ENCODE data around the gene TRPM3. TPM values are rescaled to one million over a fixed set of nuclear protein-coding genes. Genes with fewer than 3 reads are reported as not detected.

The TRPM3 gene
- total RNA-seq, 4 donors from 2014 or later = 0.27 to 1.2 (median 0.47) TPM; not detected in 1

DNA sequence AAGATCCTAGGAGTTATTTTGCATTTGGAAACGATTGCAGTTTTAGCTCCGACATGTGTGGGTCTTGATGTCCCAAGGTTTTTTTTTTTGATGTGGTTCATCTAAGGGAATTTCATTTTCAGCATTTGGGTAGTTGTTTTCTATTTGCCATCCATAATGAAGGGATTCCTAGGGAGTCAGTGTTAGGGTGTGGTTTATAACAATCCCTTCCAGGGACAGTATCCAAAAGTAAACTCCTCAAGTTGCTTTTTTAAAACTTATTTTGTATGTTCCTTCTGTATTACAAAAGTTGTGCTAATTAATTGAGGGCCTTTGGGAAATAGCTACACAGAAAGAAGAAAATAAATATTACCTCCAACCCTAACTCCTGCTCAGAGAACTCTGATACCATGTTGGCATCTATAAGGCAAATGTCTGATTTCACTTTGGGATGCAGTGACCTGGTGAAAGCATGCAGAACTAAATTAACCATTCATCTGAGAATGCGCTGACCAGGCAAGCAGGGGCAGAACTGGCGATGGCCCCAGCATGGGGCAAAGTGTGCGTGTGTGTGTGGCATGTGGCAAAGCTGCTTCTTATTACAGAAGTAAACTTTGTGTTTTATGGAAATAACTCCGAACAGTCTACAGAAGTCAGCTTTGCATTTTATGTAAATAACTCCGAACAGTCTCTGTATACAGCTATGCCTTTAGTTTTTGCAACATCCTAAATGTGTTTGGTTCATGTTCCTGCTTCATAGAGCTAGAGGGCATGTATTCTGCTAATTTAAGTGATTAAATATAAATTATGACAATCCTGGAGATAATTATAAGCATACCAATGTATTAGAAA, 237.2 kb downstream of the TRPM3 start:
- Histone ChIP-seq H3K9me3 (no peaks in the 10 kb centered on the region), H3K27ac (no peak overlapping the region), H3K4me1 (no peaks in the 10 kb centered on the region), H3K36me3 (no peaks in the 10 kb centered on the region), H3K4me3 (no peak overlapping the region), H3K27me3 (no peaks in the 10 kb centered on the region)
- WGBS, 2 donors (ENCODE audit: low coverage in 1 of 2) = 83% methylated on average over 7 of the region's 7 CpGs
- TF ChIP-seq CTCF (IDR thresholded peaks at IDR 0.05) = no peak
- no peak for TF ChIP-seq POLR2A (IDR thresholded peaks at IDR 0.05)
- no peak for TF ChIP-seq POLR2AphosphoS5 (IDR thresholded peaks at IDR 0.05)
- no peak for TF ChIP-seq EP300 (IDR thresholded peaks at IDR 0.05)
- ATAC-seq = no peak

- H3K4me1 ChIP-seq = no peaks in the 10 kb centered on the region
- TF ChIP-seq EP300 (IDR thresholded peaks at IDR 0.05) (no peak), CTCF (IDR thresholded peaks at IDR 0.05) (no peak), POLR2AphosphoS5 (IDR thresholded peaks at IDR 0.05) (no peak), POLR2A (IDR thresholded peaks at IDR 0.05) (no peak)
- WGBS, 2 donors (ENCODE audit: low coverage in 1 of 2) = 83 to 86% methylated on average over 1 of the region's 1 CpG
- no peak overlapping the region for H3K27ac ChIP-seq
- H3K27me3 ChIP-seq = no peaks in the 10 kb centered on the region
- no peaks in the 10 kb centered on the region for H3K36me3 ChIP-seq
- no peak for ATAC-seq
- no peak overlapping the region for H3K4me3 ChIP-seq
- no peaks in the 10 kb centered on the region for H3K9me3 ChIP-seq
These were observed 238.4 kb downstream of the TRPM3 start for GRCh38 chr9:70883056-70883455.

DNA sequence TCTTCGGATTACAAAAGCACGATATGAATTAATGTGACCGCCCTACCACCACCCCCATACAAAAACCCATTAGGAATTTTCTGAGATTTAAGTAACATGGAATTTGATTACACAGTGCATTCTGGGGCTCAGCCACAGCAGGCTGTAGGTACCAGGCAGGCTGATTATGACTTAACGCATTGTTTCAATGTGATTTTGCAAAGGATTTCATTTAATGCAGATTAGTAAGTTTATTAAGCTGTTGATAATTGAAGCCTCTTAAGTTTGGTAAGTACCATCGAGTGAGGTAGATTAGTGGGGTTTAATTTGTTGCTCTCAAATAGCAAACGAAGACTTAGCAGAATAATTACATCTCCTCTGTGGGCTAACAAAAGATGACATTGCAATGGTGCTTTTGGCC, 240.1 kb downstream of the TRPM3 start:
- no peak for TF ChIP-seq EP300 (IDR thresholded peaks at IDR 0.05)
- no peak for TF ChIP-seq CTCF (IDR thresholded peaks at IDR 0.05)
- TF ChIP-seq POLR2A (IDR thresholded peaks at IDR 0.05) = no peak
- TF ChIP-seq POLR2AphosphoS5 (IDR thresholded peaks at IDR 0.05) = no peak
- ATAC-seq = no peak
- Histone ChIP-seq H3K27me3 (no peaks in the 10 kb centered on the region), H3K9me3 (no peaks in the 10 kb centered on the region), H3K36me3 (no peaks in the 10 kb centered on the region), H3K27ac (no peak overlapping the region), H3K4me1 (no peaks in the 10 kb centered on the region), H3K4me3 (no peak overlapping the region)
- WGBS, 2 donors (ENCODE audit: low coverage in 1 of 2) = 85 to 91% methylated on average over 5 to 6 of the region's 6 CpGs

- ATAC-seq = no peak
- no peaks in the 10 kb centered on the region for H3K27me3 ChIP-seq
- H3K36me3 ChIP-seq = no peaks in the 10 kb centered on the region
- H3K9me3 ChIP-seq = no peaks in the 10 kb centered on the region
- H3K27ac ChIP-seq = no peak overlapping the region
- H3K4me1 ChIP-seq = no peaks in the 10 kb centered on the region
- TF ChIP-seq EP300 (IDR thresholded peaks at IDR 0.05) (no peak), CTCF (IDR thresholded peaks at IDR 0.05) (no peak), POLR2A (IDR thresholded peaks at IDR 0.05) (no peak), POLR2AphosphoS5 (IDR thresholded peaks at IDR 0.05) (no peak)
- no peak overlapping the region for H3K4me3 ChIP-seq
These were observed 240.9 kb downstream of the TRPM3 start for GRCh38 chr9:70880535-70880934.

DNA sequence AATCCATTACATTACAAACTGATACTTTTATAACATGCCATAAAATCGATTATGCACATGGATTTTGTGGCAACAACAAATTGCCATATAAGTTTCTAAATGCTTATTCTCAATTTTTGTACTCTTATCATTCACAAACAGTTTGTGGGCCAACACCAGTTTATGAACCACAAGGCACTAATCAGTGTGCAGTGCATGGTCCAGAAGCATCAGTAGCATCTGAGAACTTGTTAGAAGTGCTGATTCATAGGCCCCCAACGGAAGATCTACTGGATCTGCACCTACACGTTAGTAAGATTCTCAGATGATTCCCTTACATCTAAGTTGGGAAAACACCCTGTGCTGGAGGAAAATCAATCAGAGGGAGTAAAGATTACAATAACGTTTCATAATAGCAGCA, 242.8 kb downstream of the TRPM3 start:
- Histone ChIP-seq H3K4me3 (no peak overlapping the region), H3K27me3 (no peaks in the 10 kb centered on the region), H3K4me1 (no peaks in the 10 kb centered on the region), H3K27ac (no peak overlapping the region), H3K9me3 (no peaks in the 10 kb centered on the region), H3K36me3 (no peaks in the 10 kb centered on the region)
- 38 to 49% methylated on average over 4 of the region's 4 CpGs for WGBS, 2 donors (ENCODE audit: low coverage in 1 of 2)
- TF ChIP-seq EP300 (IDR thresholded peaks at IDR 0.05) = no peak
- no peak for TF ChIP-seq POLR2AphosphoS5 (IDR thresholded peaks at IDR 0.05)
- TF ChIP-seq POLR2A (IDR thresholded peaks at IDR 0.05) = no peak
- TF ChIP-seq CTCF (IDR thresholded peaks at IDR 0.05) = no peak
- ATAC-seq = no peak
